A549 treated with Hydrocortisone at 1 μM for 4 hours (cell line): ENCODE measurements around the gene RHBDD1. TPM values are rescaled to one million over a fixed set of nuclear protein-coding genes. Genes with fewer than 3 reads are reported as not detected.

Source experiments
- total RNA-seq: library from RNA; stranded (reverse); fragments of 200-300 nt; extraction: Qiagen RNA extraction; gene quantifications from 5 replicates; pipeline ENCODE4 v1.2.3, GENCODE V29; 2022

Gene RHBDD1, protein sequence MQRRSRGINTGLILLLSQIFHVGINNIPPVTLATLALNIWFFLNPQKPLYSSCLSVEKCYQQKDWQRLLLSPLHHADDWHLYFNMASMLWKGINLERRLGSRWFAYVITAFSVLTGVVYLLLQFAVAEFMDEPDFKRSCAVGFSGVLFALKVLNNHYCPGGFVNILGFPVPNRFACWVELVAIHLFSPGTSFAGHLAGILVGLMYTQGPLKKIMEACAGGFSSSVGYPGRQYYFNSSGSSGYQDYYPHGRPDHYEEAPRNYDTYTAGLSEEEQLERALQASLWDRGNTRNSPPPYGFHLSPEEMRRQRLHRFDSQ
- 6.7 to 10.5 TPM (median 9.5 TPM) in 5 replicates for total RNA-seq

DNA sequence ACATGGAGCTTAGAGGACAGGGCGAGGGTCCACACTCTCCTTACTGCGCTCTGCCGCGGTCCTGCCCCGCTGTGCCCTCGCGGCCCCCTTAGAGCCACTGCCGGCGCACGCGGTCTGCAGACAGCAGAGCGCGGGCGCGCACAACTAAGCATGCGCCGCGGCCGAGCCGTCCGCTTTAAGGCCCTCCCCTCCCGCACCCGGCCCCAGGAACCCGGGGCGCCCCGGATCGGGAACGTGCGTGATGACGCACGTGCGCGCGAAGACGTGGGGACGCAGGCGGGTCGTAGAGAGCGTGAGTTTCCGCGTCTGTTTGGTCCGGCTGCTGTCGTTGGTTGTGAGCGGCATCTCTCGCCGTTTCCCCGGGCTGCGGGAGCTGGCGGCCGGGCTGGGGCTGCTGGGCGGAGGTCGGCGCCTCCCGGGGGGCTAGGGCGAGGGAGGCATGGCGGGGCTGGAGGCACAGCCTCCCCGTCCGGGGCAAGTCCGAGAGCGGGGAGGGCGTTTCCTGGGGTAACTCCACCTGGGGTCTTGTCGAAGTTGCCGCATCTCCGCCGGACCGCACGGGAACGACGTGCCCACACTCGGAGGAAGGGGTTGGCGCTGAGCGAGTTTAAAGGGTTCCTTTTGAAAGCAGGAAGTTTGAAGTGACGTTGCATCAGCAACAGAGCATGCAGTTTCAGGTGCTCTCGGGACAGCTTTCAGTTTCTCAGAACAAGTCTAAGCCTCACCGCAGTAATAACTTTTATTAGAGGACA lies at the start of gene RHBDD1:
RHBDD1 (plus strand) TSS at position 259 of the 752 bp plus-strand sequence. CDS start 28,640 bp downstream, outside the sequence.

GRCh38 chr2:226799211-226799975 lies 36.5 kb upstream of the RHBDD1 start, which contains the start of gene IRS1:
TSS of gene IRS1 (minus strand) at chr2:226799820. CDS start at chr2:226798738, 1,082 bp downstream.

Other genes starting within 250 kb of the RHBDD1 start
- 13.3 to 16.0 TPM (median 13.6 TPM) in 5 replicates for gene IRS1, start 36.2 kb upstream of the RHBDD1 start, total RNA-seq